ENCODE data around the gene AAK1.

GRCh38 chr2:69619725-69620124, 23.8 kb downstream of the AAK1 start:
- TF ChIP-seq EZH2phosphoT487 (IDR thresholded peaks at IDR 0.05; ENCODE audit: borderline replicate concordance, low read length): no peak
- TF ChIP-seq CTCF (IDR thresholded peaks at IDR 0.05; ENCODE audit: low read depth, low read length, poor library complexity, severe bottlenecking): no peak

Measured in DOHH2 (cell line).